ENCODE results near the gene DDX21. TPM values are rescaled to one million over a fixed set of nuclear protein-coding genes. Genes with fewer than 3 reads are reported as not detected.
A peak's percentile ranks its signal among the peaks of the same experiment; 100 is the strongest.
"Not testable (repeated sequence)": the region's sequence is repeated elsewhere in the genome, so short reads cannot be mapped to it uniquely, and the experiment has no call there.

DDX21 gene
- total RNA-seq, 2 donors from 2014 or later: 21.4 to 30.0 TPM

- no peaks in the 10 kb centered on the region for H3K4me1 ChIP-seq
- H3K9me3 ChIP-seq: no peaks in the 10 kb centered on the region
- no peak for TF ChIP-seq CTCF (IDR thresholded peaks at IDR 0.05)
- H3K27me3 ChIP-seq: no peaks in the 10 kb centered on the region
- no peak for DNase-seq (ENCODE audit: low spot score)
- H3K4me3 ChIP-seq: no peak overlapping the region
- H3K27ac ChIP-seq: no peak overlapping the region
- H3K36me3 ChIP-seq: peaks cover 56% of the 10 kb centered on the region
Measured at GRCh38 chr10:68938117-68938516, 17.9 kb upstream of the DDX21 start.

- H3K27me3 ChIP-seq: no peaks in the 10 kb centered on the region
- no peak overlapping the region for H3K27ac ChIP-seq
- no peaks in the 10 kb centered on the region for H3K9me3 ChIP-seq
- H3K4me1 ChIP-seq: no peaks in the 10 kb centered on the region
- DNase-seq (ENCODE audit: low spot score): no peak
- H3K4me3 ChIP-seq: no peak overlapping the region
- peaks cover 59% of the 10 kb centered on the region for H3K36me3 ChIP-seq
- TF ChIP-seq CTCF (IDR thresholded peaks at IDR 0.05): no peak
Measured at GRCh38 chr10:68938884-68939283, 17.1 kb upstream of the DDX21 start.

GRCh38 chr10:68940917-68941316 is 15.1 kb upstream of the DDX21 start:
- not testable (repeated sequence) for H3K27ac ChIP-seq; H3K27me3 ChIP-seq; H3K4me1 ChIP-seq; H3K9me3 ChIP-seq; H3K4me3 ChIP-seq; DNase-seq (ENCODE audit: low spot score)
- peaks cover 64% of the 10 kb centered on the region for H3K36me3 ChIP-seq

- Histone ChIP-seq H3K4me3 (no peak overlapping the region), H3K4me1 (peaks cover 0 to 6% of the 10 kb centered on the region in 2 donors), H3K27ac (no peak overlapping the region), H3K36me3 (peaks cover 53% of the 10 kb centered on the region), H3K9me3 (no peaks in the 10 kb centered on the region), H3K27me3 (no peaks in the 10 kb centered on the region)
- no peak for TF ChIP-seq CTCF (IDR thresholded peaks at IDR 0.05)
- DNase-seq (ENCODE audit: low spot score): no peak
Measured at GRCh38 chr10:68950598-68950997, 5.4 kb upstream of the DDX21 start.

DNA sequence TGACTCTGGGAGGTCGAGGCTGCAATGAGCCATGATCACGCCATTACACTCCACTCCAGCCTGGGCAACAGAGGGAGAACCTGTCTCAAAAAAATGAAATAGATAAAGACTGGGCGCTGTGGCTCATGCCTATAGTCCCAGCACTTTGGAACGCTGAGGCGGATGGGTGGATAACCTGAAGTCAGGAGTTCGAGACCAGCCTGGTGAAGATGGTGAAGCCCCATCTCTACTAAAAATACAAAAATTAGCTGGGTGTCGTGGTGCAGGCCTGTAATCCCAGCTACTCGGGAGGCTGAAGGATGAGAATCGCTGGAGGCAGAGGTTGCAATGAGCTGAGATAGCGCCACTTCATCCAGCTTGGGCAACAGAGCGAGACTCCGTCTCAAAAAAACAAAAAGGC is 1.1 kb upstream of the DDX21 start:
- no peak overlapping the region for H3K4me3 ChIP-seq
- H3K9me3 ChIP-seq: no peaks in the 10 kb centered on the region
- peaks cover 0 to 35% of the 10 kb centered on the region in 2 donors for H3K4me1 ChIP-seq
- H3K36me3 ChIP-seq: peaks cover 13% of the 10 kb centered on the region
- TF ChIP-seq CTCF (IDR thresholded peaks at IDR 0.05): no peak
- H3K27me3 ChIP-seq: no peaks in the 10 kb centered on the region
- no peak overlapping the region for H3K27ac ChIP-seq
- DNase-seq (ENCODE audit: low spot score): no peak

DNA sequence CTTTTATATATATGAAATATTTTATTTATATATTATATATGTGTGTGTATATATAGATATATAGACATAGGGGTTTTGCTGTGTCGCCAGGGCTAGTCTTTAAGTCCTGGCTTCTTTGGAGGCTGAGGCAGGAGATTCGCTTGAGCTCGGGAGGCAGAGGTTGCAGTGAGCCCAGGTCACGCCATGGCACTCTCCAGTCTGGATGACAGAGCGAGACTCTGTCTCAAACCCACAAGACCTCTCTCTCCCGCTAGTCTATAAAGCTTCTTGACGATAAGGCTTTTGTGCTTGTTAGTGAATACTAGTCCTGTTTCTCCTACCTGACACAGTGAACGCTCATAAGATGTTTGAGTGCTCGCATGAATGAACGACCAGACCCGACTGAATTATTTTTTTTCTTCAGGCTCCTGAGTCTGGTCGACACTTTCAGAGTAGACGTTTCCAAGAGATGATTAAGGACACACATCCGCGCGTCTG is 577 bp upstream of the DDX21 start:
- H3K9me3 ChIP-seq: no peaks in the 10 kb centered on the region
- peak overlapping the region; percentile 78 to 86 for H3K4me3 ChIP-seq
- peaks cover 0 to 35% of the 10 kb centered on the region in 2 donors for H3K4me1 ChIP-seq
- H3K27me3 ChIP-seq: no peaks in the 10 kb centered on the region
- peaks cover 12% of the 10 kb centered on the region for H3K36me3 ChIP-seq
- peak overlapping the region; percentile 82 for H3K27ac ChIP-seq
- peak in 1 of 2 donors; percentile 33 for TF ChIP-seq CTCF (IDR thresholded peaks at IDR 0.05)
- no peak for DNase-seq (ENCODE audit: low spot score)

Data from right atrium auricular region (tissue), 2 donors.